Ovary (tissue), 3 donors: ENCODE results near the gene MESD.

Experiments
- CTCF ChIP-seq, 3 donors: fragments of 450-650 bp in 2 of 3; fragments of 200-600 bp in 1 of 3; IDR thresholded peaks; one replicate each; pipeline versions ENCODE4 v1.5.1 to v1.8.0; 2016 to 2022; ENCODE audit warnings: antibody characterized with exemption in 3 of 3, mild to moderate bottlenecking in 1 of 3
- POLR2A ChIP-seq: fragments of 450-650 bp; IDR thresholded peaks from one replicate; pipeline ENCODE4 v1.6.1; 2017; ENCODE audit warnings: antibody characterized with exemption, mild to moderate bottlenecking, moderate library complexity
- donor health status: DM: no; HTN: no; CAD: no.

- no peak for TF ChIP-seq CTCF (IDR thresholded peaks at IDR 0.05)
- no peak for TF ChIP-seq POLR2A
These were observed 17.3 kb downstream of the MESD start for GRCh38 chr15:80972276-80972675.
